Measurements from ENCODE around the gene BBS2.

The BBS2 gene

GRCh38 chr16:56475201-56475600, 44.6 kb downstream of the BBS2 start:
- no peak for DNase-seq

- no peak for DNase-seq
Observed at GRCh38 chr16:56470666-56471065, 49.2 kb downstream of the BBS2 start.

- no peak for DNase-seq
Observed at GRCh38 chr16:56470232-56470631, 49.6 kb downstream of the BBS2 start.

- DNase-seq, result no peak
Observed at GRCh38 chr16:56469748-56470147, 50.1 kb downstream of the BBS2 start.

- no peak for DNase-seq
Observed at GRCh38 chr16:56468800-56469199, 51.0 kb downstream of the BBS2 start.

DNA sequence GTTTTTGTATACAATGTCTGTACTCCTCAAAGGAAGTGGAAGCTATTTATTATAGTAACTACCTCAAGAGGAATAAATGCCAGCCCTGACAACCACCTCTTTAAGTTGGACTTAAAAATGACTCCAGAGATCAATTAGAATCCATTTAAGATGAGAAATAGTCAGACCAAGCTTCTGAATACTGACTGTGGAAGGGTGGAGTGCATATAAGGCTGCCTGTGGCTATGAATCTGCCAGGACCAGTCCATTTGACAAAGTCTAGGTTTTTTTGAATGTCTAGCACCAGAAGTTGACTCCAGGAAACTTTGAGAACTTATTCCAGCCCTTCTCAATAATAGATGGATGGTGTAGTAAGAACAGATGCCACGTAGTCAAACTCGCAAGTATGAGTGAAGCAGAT, 53.5 kb downstream of the BBS2 start:
- DNase-seq, result no peak

- DNase-seq, result no peak
Observed at GRCh38 chr16:56463153-56463552, 56.7 kb downstream of the BBS2 start.

- DNase-seq, result no peak
Observed at GRCh38 chr16:56462064-56462796, 57.6 kb downstream of the BBS2 start.

GRCh38 chr16:56460101-56460500, 59.7 kb downstream of the BBS2 start:
- DNase-seq, result no peak

GRCh38 chr16:56457927-56458470, 61.8 kb downstream of the BBS2 start:
- no peak for DNase-seq

DNA sequence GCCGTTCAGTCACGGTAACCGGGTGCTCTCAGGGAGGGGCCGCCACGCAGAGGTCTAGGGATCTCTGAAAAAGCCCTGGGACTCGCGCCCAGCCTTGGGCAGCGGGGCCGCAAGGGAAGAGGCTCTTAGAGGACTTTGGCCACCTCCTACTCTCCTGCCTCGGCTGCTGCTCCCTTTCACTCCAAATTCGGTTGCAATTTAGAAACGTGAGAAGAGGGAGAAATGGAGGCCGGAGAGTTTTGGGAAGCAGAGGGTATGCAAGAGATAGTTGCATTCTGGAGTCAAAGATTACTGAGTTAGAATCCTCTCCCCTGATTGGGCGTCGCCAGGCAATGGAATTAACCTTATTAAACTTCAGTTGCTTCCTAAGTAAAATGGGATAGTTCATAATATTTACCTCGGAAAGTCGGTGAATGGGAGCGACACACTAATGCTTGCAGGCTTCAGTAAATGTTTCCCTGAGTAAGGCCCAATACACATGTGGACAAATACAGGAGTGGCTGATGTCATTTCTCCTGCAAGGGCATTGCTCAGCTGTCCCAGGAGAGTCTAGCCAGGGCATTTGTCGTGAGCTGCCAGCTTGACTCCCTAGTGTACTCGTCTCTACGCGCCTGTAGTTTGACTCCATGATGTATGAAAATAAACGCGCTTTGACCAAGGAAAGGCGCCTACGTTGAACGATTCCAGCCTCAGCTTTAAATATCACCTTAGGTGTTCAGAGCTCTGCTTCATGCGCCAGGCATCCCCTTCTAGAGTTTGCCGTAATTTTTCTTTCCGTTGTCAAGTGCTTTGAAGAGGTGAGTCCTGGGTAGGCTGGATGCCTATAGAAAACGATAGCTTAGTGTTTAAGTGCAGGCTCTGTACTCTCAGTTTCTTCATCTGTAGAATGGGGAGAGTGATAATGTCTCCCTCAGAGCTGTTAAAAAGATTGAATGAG, 67.8 kb downstream of the BBS2 start:
- peak; percentile 12 for DNase-seq

DNA sequence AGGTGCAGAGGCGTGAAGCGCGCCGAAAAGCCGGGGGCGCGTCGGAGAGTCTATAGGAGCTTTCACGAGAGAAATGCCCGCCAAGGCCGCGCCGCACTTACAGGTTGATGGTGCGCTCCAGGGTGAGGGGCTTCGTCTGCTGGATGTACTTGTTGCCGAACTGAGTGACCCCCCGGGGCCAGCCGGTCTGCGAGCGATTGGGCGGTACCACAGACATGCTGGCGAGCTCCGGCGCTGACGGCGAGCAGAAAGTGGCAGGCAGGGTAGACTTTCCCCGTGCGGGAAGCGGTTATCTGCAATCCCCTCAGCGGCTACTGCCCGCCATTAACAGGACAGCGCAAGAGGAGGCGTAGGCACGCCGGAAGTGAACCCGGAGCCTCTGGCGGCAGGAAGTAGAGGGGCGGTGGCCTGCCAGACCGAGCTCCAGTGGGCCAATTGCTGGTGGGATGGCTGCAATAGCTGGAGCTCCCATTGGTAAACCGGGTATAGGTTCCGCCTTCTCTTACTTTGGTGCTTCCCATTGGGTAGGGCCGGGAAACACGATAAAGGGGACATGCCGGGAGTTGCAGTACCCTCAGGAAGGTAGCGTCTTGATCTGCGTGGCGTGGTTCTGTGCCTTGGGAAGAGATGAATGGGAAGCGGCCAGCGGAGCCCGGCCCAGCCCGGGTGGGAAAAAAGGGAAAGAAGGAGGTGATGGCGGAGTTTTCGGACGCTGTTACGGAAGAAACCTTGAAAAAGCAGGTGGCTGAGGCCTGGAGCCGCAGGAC, 68.7 kb downstream of the BBS2 start, which contains the start of the genes NUDT21 and OGFOD1:
TSS of gene NUDT21 (minus strand) at position 347 of the 767 bp plus-strand sequence. CDS start at position 217, 130 bp downstream.
TSS of gene OGFOD1 (plus strand) at position 569 of the 767 bp plus-strand sequence. CDS start at position 628, 59 bp downstream.
- DNase-seq, result peak; percentile 82

- no peak for DNase-seq
Observed at GRCh38 chr16:56450275-56450985, 69.4 kb downstream of the BBS2 start.

- no peak for DNase-seq
Observed at GRCh38 chr16:56448005-56448404, 71.8 kb downstream of the BBS2 start.

GRCh38 chr16:56447286-56447685, 72.5 kb downstream of the BBS2 start:
- no peak for DNase-seq

GRCh38 chr16:56438038-56438437, 81.8 kb downstream of the BBS2 start:
- no peak for DNase-seq

DNA sequence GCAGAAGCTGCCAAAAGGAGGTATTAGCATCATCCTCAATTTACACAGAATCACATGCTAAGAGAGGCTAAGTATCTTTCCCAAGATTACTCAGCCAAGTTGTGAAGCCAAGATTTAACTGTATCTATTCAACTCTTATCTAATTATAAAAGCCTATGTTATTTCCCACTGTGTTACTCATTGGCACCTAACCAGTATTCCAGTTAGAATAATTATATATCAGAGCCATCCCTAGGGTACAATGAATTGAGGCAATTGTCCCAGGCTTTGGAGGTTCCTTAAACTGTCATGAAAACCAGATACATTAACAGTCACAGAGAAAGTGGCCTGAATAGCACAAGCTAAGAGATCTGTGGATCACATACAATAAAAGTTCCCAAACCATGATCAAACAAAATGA, 83.6 kb downstream of the BBS2 start:
- DNase-seq, result no peak
